NOMO-1 treated with dmso at 0.1 percent for 144 hours (cell line): ENCODE measurements around the gene TMEM50B.
"Not testable (repeated sequence)": the region's sequence is repeated elsewhere in the genome, so short reads cannot be mapped to it uniquely, and the experiment has no call there.

Experiments used
- DNase-seq: peaks from one replicate; lab custom pipeline; 2025; ENCODE audit not compliant: unreplicated experiment; lab: John Stamatoyannopoulos, UW

TMEM50B gene

GRCh38 chr21:33478935-33479678 is 667 bp downstream of the TMEM50B start:
- no peak for DNase-seq

- no peak for DNase-seq
Observed at GRCh38 chr21:33478182-33478581, 1.6 kb downstream of the TMEM50B start.

GRCh38 chr21:33477066-33477465 is 2.7 kb downstream of the TMEM50B start:
- DNase-seq = no peak

GRCh38 chr21:33473344-33473743 is 6.4 kb downstream of the TMEM50B start:
- no peak for DNase-seq

GRCh38 chr21:33470701-33471100 is 9.1 kb downstream of the TMEM50B start:
- no peak for DNase-seq

GRCh38 chr21:33469183-33469582 is 10.6 kb downstream of the TMEM50B start:
- not testable (repeated sequence) for DNase-seq

GRCh38 chr21:33461538-33462250 is 18.1 kb downstream of the TMEM50B start:
- no peak for DNase-seq

GRCh38 chr21:33458861-33459260 is 20.9 kb downstream of the TMEM50B start:
- DNase-seq = no peak

GRCh38 chr21:33455686-33456446 is 23.9 kb downstream of the TMEM50B start:
- no peak for DNase-seq

GRCh38 chr21:33452362-33452761 is 27.4 kb downstream of the TMEM50B start:
- DNase-seq = no peak

- no peak for DNase-seq
Observed at GRCh38 chr21:33451634-33452071, 28.1 kb downstream of the TMEM50B start.

GRCh38 chr21:33449616-33450015 is 30.2 kb downstream of the TMEM50B start:
- no peak for DNase-seq

GRCh38 chr21:33446620-33447019 is 33.2 kb downstream of the TMEM50B start:
- not testable (repeated sequence) for DNase-seq

GRCh38 chr21:33444499-33444898 is 35.3 kb downstream of the TMEM50B start:
- DNase-seq = no peak

- no peak for DNase-seq
Observed at GRCh38 chr21:33443194-33443593, 36.6 kb downstream of the TMEM50B start.

GRCh38 chr21:33441489-33442477 is 38.0 kb downstream of the TMEM50B start:
- no peak for DNase-seq

- DNase-seq = no peak
Observed at GRCh38 chr21:33437140-33437539, 42.6 kb downstream of the TMEM50B start.

GRCh38 chr21:33434770-33435360 is 44.9 kb downstream of the TMEM50B start:
- peak; percentile 85 for DNase-seq

- DNase-seq = peak; percentile 88
Observed at GRCh38 chr21:33433425-33434114, 46.2 kb downstream of the TMEM50B start.
